DOHH2 (cell line): ENCODE measurements around the gene ZNF785.

ENCODE experiments used
- CTCF ChIP-seq: fragments of 200-600 bp; sonication (generic); IDR thresholded peaks from one replicate; pipeline ENCODE4 v1.5.1; 2014; ENCODE audit warnings: antibody characterized with exemption, mild to moderate bottlenecking, low read depth, low read length; ENCODE audit not compliant: poor library complexity, severe bottlenecking
- EZH2phosphoT487 ChIP-seq: fragments of 200-600 bp; sonication (generic); IDR thresholded peaks from 2 replicates; pipeline ENCODE4 v1.6.1; 2017; ENCODE audit warnings: borderline replicate concordance, mild to moderate bottlenecking, antibody characterized with exemption, low read length, moderate library complexity, mixed read lengths

DNA sequence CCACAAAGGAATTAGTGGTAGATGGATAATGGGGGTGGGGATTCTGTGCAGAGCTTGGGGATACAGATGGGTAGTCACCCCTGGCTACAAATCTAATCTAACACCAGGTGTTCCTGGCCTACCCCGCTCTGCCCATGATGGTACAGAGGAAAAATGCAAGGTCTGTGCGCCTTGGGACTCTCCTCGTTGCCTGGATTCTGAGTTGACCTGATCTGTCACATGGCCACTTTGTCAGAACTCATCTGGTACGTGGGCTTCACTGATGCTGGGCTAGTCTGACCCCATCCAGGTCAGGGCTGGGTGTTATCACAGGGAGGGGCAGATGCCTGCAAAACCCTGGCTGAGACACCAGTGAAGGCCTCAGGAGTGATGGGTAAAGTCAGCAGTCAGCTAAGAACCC lies 32.5 kb downstream of the ZNF785 start:
- TF ChIP-seq CTCF (no peak), EZH2phosphoT487 (no peak)
